SK-N-MC (cell line): Measurements from ENCODE around the gene RFLNA.

ENCODE experiments used
- DNase-seq: peaks from one replicate; pipeline ENCODE4 v3.0.0-alpha.2; 2011; ENCODE audit warnings: low read depth, low spot score
- H3K27ac ChIP-seq: fragments of 200-600 bp; sonication (generic); 2 replicates; pipeline ENCODE4 v1.5.1; 2016; ENCODE audit warnings: mixed run types
- H3K36me3 ChIP-seq: fragments of 200-600 bp; sonication (generic); 2 replicates; pipeline ENCODE4 v1.6.1; 2017; ENCODE audit warnings: antibody characterized with exemption, low read length, mixed read lengths; ENCODE audit not compliant: insufficient read depth
- H3K4me3 ChIP-seq: fragments of 200-600 bp; sonication (generic); 2 replicates; pipeline ENCODE4 v1.5.1; 2016
- H3K9ac ChIP-seq: fragments of 200-600 bp; sonication (generic); 2 replicates; pipeline ENCODE4 v1.8.0; 2017; ENCODE audit warnings: mixed run types, mixed read lengths; ENCODE audit not compliant: insufficient read length
- H3K9me3 ChIP-seq: fragments of 200-600 bp; sonication (generic); 2 replicates; pipeline ENCODE4 v1.6.1; 2017; ENCODE audit warnings: low read depth, mild to moderate bottlenecking, antibody characterized with exemption, low read length, moderate library complexity, mixed read lengths
- EZH2 ChIP-seq: fragments of 200-600 bp; sonication (generic); IDR thresholded peaks from one replicate; pipeline ENCODE4 v1.6.1; 2017; ENCODE audit warnings: antibody characterized with exemption
- FOXP2 ChIP-seq: optimal IDR thresholded peaks from 2 replicates; pipeline ENCODE3; 2011; ENCODE audit warnings: mild to moderate bottlenecking, moderate library complexity; ENCODE audit not compliant: insufficient read depth; ENCODE audit errors: extremely low read length, control extremely low read depth
- POLR2AphosphoS5 ChIP-seq: IDR thresholded peaks from 2 replicates; pipeline ENCODE4 v1.6.1; 2012; ENCODE audit warnings: mild to moderate bottlenecking, low read depth, low read length, borderline replicate concordance

RFLNA gene

DNA sequence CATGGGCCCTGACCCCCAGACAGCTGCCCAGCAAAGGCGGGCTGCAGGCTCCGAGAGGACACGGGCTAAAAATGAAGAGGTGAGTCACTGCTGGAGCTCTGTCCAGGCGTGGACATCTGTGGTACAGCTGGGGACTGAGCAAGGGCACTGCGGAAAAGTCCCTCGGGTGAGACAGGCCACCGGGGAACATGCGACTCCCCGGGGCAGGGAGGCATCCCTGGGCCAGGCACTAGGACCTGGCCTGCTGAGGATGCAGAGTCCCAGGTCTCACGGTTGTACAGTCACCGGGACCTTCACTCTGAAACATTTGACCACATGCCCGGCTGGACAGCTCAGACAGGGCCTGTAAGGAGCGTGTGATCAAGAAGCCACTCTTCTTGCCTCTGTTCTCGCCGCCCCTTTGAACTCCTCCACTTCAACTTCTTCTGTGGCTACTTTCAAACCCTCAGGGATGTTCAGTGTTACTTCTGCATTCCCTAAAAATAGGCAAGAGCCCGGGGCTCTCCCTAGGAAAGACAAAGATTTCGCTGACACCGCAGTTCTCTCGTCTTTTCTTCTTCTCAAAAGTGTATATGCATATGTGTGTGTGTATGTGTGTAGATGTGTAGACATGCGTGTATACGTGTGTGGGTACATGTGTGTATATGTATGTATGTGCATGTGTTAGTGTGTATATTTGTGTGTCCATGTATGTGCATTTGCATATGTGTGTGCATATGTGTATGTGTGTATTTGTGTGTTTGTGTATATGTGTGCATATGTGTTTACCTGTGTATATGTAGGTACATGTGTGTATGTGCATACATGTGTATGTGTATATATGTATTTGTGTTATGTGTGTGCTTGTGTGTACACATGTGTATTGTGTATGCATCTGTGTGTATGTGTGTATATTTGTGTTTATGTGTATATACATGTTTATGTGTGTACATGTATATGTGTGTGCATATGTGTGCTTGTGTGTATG is 5.0 kb upstream of the RFLNA start:
- no peaks in the 10 kb centered on the region for H3K36me3 ChIP-seq
- H3K9me3 ChIP-seq = no peaks in the 10 kb centered on the region
- no peak overlapping the region for H3K9ac ChIP-seq
- no peak for TF ChIP-seq FOXP2
- TF ChIP-seq POLR2AphosphoS5 = no peak
- no peak for TF ChIP-seq EZH2
- H3K4me3 ChIP-seq = peak overlapping the region; percentile 22; the same call in 1 of the 2 replicates
- DNase-seq = peak; percentile 30
- no peak overlapping the region for H3K27ac ChIP-seq

DNA sequence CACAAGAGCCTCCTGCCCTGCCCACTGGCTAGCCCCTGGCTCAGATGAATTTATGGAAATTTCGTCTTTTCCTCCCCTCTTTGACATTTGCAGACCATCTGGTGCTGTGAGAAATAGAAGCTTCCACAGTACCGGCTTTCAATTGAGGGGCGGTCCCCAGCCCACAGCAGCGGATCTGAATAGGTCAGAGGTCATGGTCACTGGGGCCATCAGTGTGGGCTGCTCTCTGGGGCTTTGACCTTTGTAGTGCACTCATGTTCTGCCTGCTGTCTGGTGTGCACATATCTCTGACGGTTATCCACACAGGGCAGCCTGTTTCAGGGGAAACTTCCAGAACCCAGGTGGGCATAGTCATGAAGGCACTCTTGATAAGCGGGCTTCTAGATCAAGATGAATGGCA is 2.5 kb upstream of the RFLNA start:
- TF ChIP-seq FOXP2 (no peak), EZH2 (no peak), POLR2AphosphoS5 (no peak)
- H3K9ac ChIP-seq = no peak overlapping the region
- H3K27ac ChIP-seq = no peak overlapping the region
- no peaks in the 10 kb centered on the region for H3K36me3 ChIP-seq
- no peaks in the 10 kb centered on the region for H3K9me3 ChIP-seq
- DNase-seq = no peak
- no peak overlapping the region for H3K4me3 ChIP-seq

DNA sequence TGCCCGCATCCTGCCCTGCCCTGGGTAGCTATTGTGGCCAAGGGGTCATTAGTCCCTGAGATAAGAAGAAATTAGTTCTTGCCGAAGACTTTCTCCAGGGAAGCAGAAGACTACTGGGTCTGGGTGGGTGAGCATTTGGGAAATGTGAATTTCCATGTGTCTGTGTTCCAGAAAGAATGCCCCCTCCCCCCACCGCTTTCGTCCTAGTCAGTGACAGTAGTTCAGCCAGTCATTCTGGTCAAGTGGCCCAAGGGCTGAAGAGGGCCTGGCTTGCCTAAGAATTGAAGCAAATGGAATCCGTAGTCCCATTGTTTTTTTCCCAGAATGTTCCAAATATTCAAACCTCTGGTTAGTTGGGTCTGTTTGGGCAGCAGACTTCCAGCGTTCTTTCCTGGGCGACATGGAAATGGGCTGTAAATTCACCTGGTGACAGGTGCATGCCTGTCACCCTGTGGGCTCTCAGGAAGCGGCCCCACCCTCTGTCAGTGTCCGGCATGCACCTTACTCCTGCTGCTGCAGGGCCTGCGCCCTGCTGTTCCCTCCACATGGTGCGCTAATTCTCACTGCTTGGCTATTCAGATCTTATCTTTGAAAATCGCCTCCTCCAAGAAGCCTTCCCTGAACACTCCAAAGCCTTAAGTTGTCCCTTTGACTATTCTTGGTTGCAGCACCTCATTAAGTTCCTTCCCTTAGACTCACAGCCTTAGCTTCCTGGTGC is 1.4 kb upstream of the RFLNA start:
- TF ChIP-seq POLR2AphosphoS5 = no peak
- no peak for TF ChIP-seq FOXP2
- no peak for TF ChIP-seq EZH2
- DNase-seq = no peak
- no peaks in the 10 kb centered on the region for H3K36me3 ChIP-seq
- H3K4me3 ChIP-seq = no peak overlapping the region
- H3K9me3 ChIP-seq = no peaks in the 10 kb centered on the region
- no peak overlapping the region for H3K9ac ChIP-seq
- no peak overlapping the region for H3K27ac ChIP-seq

DNA sequence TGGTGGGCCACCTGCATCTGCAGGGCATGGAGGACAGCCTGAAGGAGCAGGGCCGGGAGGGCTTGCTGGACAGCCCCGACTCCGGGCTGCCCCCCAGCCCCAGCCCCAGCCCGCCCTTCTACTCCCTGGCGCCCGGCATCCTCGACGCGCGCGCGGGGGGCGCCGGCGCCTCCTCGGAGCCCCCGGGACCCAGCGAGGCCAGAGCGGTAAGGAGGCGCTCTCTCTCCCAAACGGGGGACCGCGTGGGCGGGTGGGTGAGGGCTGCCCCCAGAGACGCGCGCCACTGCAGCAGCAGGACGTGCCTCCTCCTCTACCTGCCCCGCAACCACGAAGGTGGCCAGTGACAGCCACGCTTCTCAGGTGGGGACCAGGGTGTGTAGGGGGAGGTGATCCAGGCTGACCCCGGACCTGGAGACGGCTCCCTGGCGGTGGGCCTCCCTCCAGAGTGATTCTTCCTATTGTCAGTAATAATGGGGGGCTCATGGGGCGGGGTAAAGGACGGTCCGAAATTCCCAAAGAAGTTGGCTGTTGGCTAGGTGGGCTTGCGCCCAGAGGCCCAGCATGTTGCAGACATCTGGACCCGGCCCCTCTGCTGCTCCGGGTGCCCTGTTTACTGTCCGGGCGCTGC is 652 bp downstream of the RFLNA start:
- H3K36me3 ChIP-seq = no peaks in the 10 kb centered on the region
- DNase-seq = no peak
- no peaks in the 10 kb centered on the region for H3K9me3 ChIP-seq
- no peak overlapping the region for H3K27ac ChIP-seq
- TF ChIP-seq EZH2 = no peak
- no peak for TF ChIP-seq POLR2AphosphoS5
- no peak for TF ChIP-seq FOXP2
- H3K4me3 ChIP-seq = peak overlapping the region; percentile 35
- H3K9ac ChIP-seq = no peak overlapping the region

DNA sequence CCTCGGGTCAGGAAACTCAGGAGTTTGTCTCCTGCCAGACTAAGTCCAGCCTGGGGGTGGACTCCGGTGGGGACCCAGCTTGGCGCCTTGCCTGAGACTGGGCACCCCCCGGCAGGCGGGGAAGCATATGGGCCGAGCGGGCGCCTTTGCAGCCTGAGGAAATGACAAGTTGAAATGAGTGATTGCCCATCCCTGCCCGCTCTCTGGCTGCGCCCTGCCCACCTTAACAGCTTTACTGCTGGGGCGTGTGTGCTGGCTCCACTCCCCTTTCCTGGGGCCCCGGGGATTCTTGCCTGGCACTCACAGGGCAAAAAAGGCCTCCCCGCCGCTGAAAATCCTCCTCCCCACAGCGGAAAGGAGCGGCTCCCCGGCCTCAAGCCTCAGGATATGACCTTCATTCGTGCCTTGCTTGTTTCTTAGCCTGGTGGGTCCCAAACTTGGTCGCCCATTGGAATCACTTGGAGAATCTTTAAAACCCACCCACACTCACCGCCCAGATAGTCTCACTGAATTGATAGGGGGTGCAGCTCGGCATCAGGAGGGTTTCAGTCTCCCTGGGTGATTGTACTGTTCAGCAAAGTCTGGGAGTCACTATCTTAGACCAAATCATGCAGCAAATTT is 1.5 kb downstream of the RFLNA start:
- no peak overlapping the region for H3K9ac ChIP-seq

DNA sequence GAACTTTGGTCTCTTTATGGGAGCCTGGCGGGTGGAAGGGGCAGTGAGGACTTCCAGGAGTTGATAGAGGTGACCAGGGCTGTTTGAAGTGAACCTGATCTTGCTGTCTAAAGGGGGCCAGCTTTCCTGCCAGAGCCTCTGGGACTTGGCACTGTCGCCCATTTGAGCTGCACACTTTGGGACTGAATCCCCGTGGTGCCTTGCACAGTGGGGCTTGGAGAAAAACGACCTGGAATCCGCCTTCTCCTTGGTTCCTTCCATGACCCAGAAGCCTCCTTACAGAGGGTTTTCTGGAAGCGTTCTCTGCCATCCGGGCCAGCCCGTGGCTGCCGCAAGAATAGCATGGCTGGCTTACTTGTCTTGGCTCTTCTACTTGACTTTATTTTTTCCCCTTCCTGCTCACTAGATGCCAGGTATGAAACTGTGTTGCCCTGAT is 2.0 kb downstream of the RFLNA start:
- Histone ChIP-seq H3K4me3 (no peak overlapping the region), H3K27ac (no peak overlapping the region), H3K9ac (no peak overlapping the region), H3K9me3 (no peaks in the 10 kb centered on the region), H3K36me3 (no peaks in the 10 kb centered on the region)
- no peak for DNase-seq
- no peak for TF ChIP-seq POLR2AphosphoS5
- no peak for TF ChIP-seq EZH2
- TF ChIP-seq FOXP2 = no peak

More for the DNA sequence above, 1.5 kb downstream of the RFLNA start:
- no peaks in the 10 kb centered on the region for H3K36me3 ChIP-seq
- no peaks in the 10 kb centered on the region for H3K9me3 ChIP-seq
- TF ChIP-seq POLR2AphosphoS5 (no peak), FOXP2 (no peak), EZH2 (no peak)
- no peak overlapping the region; the same call in 1 of the 2 replicates for H3K4me3 ChIP-seq
- H3K27ac ChIP-seq = no peak overlapping the region
- DNase-seq = no peak

DNA sequence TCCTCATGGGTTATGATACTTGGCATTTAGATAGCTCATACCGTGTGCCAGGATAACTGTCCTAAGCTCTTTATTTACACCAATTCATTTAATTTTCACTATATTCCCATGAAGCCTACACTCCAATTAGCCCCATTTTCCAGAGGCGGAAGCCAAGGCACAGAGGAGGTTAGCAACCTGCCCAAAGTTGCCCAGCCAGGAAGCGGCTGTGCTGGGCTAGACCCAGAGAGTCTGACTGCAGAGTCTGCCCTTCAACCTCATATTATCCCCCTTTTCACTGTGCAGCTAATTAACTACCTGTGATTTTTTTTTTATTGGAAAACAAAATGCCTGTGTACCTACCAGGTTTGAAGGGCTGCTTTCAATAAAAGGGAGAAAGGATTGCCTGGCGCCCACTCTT is 2.5 kb downstream of the RFLNA start:
- Histone ChIP-seq H3K9ac (no peak overlapping the region), H3K36me3 (no peaks in the 10 kb centered on the region), H3K9me3 (no peaks in the 10 kb centered on the region), H3K4me3 (no peak overlapping the region), H3K27ac (no peak overlapping the region)
- no peak for DNase-seq
- no peak for TF ChIP-seq POLR2AphosphoS5
- TF ChIP-seq FOXP2 = no peak
- no peak for TF ChIP-seq EZH2
